GM23248 (cell line): Measurements from ENCODE around the gene GHR. TPM values are rescaled to one million over a fixed set of nuclear protein-coding genes. Genes with fewer than 3 reads are reported as not detected.

Source experiments
- DNase-seq: peaks from one replicate; pipeline ENCODE4 v3.0.0-alpha.2; 2015
- H2AFZ ChIP-seq: fragments of 200-600 bp; sonication (generic); 2 replicates; pipeline ENCODE4 v1.6.1; 2016; ENCODE audit warnings: antibody characterized with exemption
- H3F3A ChIP-seq: fragments of 200-600 bp; sonication (generic); 2 replicates; pipeline ENCODE4 v1.6.1; 2016; ENCODE audit warnings: mild to moderate bottlenecking, antibody characterized with exemption, mixed run types; ENCODE audit not compliant: insufficient read depth
- H3K27ac ChIP-seq: fragments of 200-600 bp; sonication (generic); 2 replicates; pipeline ENCODE4 v1.5.1; 2016; ENCODE audit warnings: mild to moderate bottlenecking
- H3K27me3 ChIP-seq: fragments of 200-600 bp; sonication (generic); replicated peaks from 2 replicates; pipeline ENCODE4 v1.6.1; 2016; ENCODE audit warnings: mild to moderate bottlenecking; ENCODE audit not compliant: insufficient read depth
- H3K36me3 ChIP-seq: fragments of 200-600 bp; sonication (generic); 2 replicates; pipeline ENCODE4 v1.6.1; 2016; ENCODE audit warnings: low read depth, mild to moderate bottlenecking
- H3K4me1 ChIP-seq: fragments of 200-600 bp; sonication (generic); 2 replicates; pipeline ENCODE4 v1.6.1; 2016; ENCODE audit warnings: mild to moderate bottlenecking; ENCODE audit not compliant: insufficient read depth
- H3K4me2 ChIP-seq: fragments of 200-600 bp; sonication (generic); one replicate; pipeline ENCODE4 v1.6.1; 2016; ENCODE audit warnings: mild to moderate bottlenecking; ENCODE audit not compliant: unreplicated experiment
- H3K4me3 ChIP-seq: fragments of 200-600 bp; sonication (generic); 2 replicates; pipeline ENCODE4 v1.5.1; 2016; ENCODE audit warnings: mild to moderate bottlenecking
- H3K79me2 ChIP-seq: fragments of 200-600 bp; sonication (generic); 2 replicates; pipeline ENCODE4 v1.6.1; 2016; ENCODE audit warnings: mild to moderate bottlenecking; ENCODE audit not compliant: insufficient read depth
- H3K9ac ChIP-seq: fragments of 200-600 bp; sonication (generic); 2 replicates; pipeline ENCODE4 v1.6.1; 2016; ENCODE audit warnings: mild to moderate bottlenecking
- H3K9me2 ChIP-seq: fragments of 200-600 bp; sonication (generic); 2 replicates; pipeline ENCODE4 v1.6.1; 2016; ENCODE audit warnings: mixed run types, mild to moderate bottlenecking, moderate library complexity; ENCODE audit not compliant: insufficient read depth
- H3K9me3 ChIP-seq: fragments of 200-600 bp; sonication (generic); one replicate; pipeline ENCODE4 v1.6.1; 2017; ENCODE audit warnings: low read depth
- H4K20me1 ChIP-seq: fragments of 200-600 bp; sonication (generic); 2 replicates; pipeline ENCODE4 v1.6.0; 2016; ENCODE audit not compliant: insufficient read depth
- EZH2 ChIP-seq: fragments of 200-600 bp; sonication (generic); IDR thresholded peaks from 2 replicates; pipeline ENCODE4 v1.6.1; 2018; ENCODE audit warnings: antibody characterized with exemption, mild to moderate bottlenecking; ENCODE audit not compliant: insufficient read depth, poor library complexity, severe bottlenecking
- EZH2phosphoT487 ChIP-seq: fragments of 200-600 bp; sonication (generic); IDR thresholded peaks from 2 replicates; pipeline ENCODE4 v1.6.1; 2018; ENCODE audit warnings: antibody characterized with exemption, moderate library complexity, mild to moderate bottlenecking, low read depth; ENCODE audit not compliant: insufficient read depth
- WGBS, 2 experiments: methylation state at CpG; one replicate each; pipeline ENCODE4 v1.1.6; 2015 to 2017; ENCODE audit warnings: low lambda C conversion rate in 2 of 2, low coverage in 1 of 2; ENCODE audit errors: missing lambda C conversion rate in 2 of 2; 5-methylcytosine and 5-hydroxymethylcytosine counted together
- in situ Hi-C: fragments of 300-500 bp; cut with MboI; formaldehyde crosslinking; loops from 2 replicates; pipeline ENCODE4 v1.15.0; 2020
- polyA plus RNA-seq: library from polyadenylated mRNA; unstranded; fragments of >200 nt; fragmentation: Nextera tagmentation; extraction: Ambion mirVana; gene quantifications from 2 replicates; pipeline ENCODE4 v1.2.1, GENCODE V29; 2016
- total RNA-seq: library from RNA; depleted of rRNA; stranded (reverse); fragments of >200 nt; shearing (Covaris generic); gene quantifications from 2 replicates; pipeline ENCODE4 v1.2.3, GENCODE V29; 2014

GHR gene
- total and polyA plus RNA-seq, 2 experiments from 2014 or later = 0.64 to 1.5 TPM

DNA sequence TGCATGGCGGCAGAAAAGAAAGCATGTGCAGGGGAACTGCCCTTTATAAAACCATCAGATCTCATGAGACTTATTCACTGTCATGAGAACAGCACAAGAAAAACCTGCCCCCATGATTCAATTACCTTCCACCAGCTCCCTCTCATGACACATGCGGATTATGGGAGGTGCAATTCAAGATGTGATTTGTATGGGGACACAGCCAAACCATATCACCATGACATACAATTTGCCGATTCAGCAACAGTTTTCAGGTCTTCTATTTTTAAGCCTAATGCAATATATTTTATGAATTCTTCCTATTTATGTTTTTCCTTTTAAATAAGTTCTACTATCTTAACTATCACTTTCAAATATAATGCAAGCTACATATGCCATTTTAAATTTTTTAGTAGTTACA, 242.6 kb downstream of the GHR start:
- H2AFZ ChIP-seq = no peak overlapping the region
- in situ Hi-C loops = no loop called here
- no peaks in the 10 kb centered on the region for H3F3A ChIP-seq
- no peaks in the 10 kb centered on the region for H3K27me3 ChIP-seq
- no peaks in the 10 kb centered on the region for H3K4me1 ChIP-seq
- TF ChIP-seq EZH2phosphoT487 = no peak
- TF ChIP-seq EZH2 = no peak
- no peak overlapping the region for H3K4me3 ChIP-seq
- H3K4me2 ChIP-seq = no peak overlapping the region
- H3K9ac ChIP-seq = no peak overlapping the region
- no peaks in the 10 kb centered on the region for H3K36me3 ChIP-seq
- no peaks in the 10 kb centered on the region for H3K79me2 ChIP-seq
- WGBS, 2 experiments = 76 to 90% methylated on average over 3 of the region's 3 CpGs
- DNase-seq = no peak
- H3K27ac ChIP-seq = no peak overlapping the region
- H4K20me1 ChIP-seq = no peaks in the 10 kb centered on the region
- no peaks in the 10 kb centered on the region for H3K9me3 ChIP-seq
- no peaks in the 10 kb centered on the region for H3K9me2 ChIP-seq

DNA sequence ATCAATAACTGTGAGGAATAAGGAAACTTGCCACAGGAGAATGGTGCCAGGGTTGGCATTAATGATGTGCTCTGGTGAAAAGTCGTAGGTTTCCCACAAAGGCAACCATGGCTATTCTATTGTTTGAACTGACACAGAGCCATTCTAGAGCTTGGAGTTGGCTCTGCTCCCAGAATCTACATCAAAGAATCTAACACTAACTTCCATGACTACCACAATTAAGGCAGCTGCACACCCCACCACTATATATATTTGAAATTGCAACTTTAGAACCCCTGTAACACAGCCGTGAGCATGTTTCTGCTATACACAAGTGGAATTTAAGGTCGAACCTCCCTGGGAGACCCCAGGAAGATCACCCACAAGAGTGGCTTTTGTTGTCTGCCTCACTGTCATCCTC, 243.6 kb downstream of the GHR start:
- H3K9ac ChIP-seq = no peak overlapping the region
- H3K4me3 ChIP-seq = no peak overlapping the region
- H3K27me3 ChIP-seq = no peaks in the 10 kb centered on the region
- 61 to 67% methylated on average over 3 of the region's 3 CpGs for WGBS, 2 experiments
- H4K20me1 ChIP-seq = no peaks in the 10 kb centered on the region
- no peaks in the 10 kb centered on the region for H3K9me2 ChIP-seq
- H3F3A ChIP-seq = no peaks in the 10 kb centered on the region
- no peak overlapping the region for H2AFZ ChIP-seq
- TF ChIP-seq EZH2 = no peak
- H3K9me3 ChIP-seq = no peaks in the 10 kb centered on the region
- H3K79me2 ChIP-seq = no peaks in the 10 kb centered on the region
- DNase-seq = no peak
- in situ Hi-C loops = no loop called here
- no peaks in the 10 kb centered on the region for H3K4me1 ChIP-seq
- no peak overlapping the region for H3K27ac ChIP-seq
- H3K4me2 ChIP-seq = no peak overlapping the region
- H3K36me3 ChIP-seq = no peaks in the 10 kb centered on the region

DNA sequence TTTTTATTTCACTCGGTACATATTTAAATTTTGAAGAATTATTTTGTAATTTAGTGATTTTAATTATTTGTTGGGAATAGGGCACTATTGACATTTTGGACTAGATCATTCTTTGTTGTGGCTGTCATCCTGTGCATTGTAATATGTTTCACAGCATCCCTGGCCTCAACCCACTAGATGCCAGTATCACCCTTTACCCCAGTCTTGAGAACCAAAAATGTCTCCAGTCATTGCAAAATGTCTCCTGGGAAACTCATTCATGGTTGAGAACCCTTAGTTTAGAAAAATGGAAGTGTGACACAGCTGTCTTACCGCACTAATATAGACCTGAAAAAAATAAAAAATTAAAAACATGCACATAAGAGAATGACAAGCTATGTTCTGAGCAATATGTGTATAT, 245.0 kb downstream of the GHR start:
- Histone ChIP-seq H3K27ac (no peak overlapping the region), H3K36me3 (no peaks in the 10 kb centered on the region), H3K9ac (no peak overlapping the region), H3K27me3 (no peaks in the 10 kb centered on the region), H3K9me3 (no peaks in the 10 kb centered on the region), H4K20me1 (no peaks in the 10 kb centered on the region), H3K4me2 (no peak overlapping the region), H3K9me2 (no peaks in the 10 kb centered on the region), H3K4me1 (no peaks in the 10 kb centered on the region), H3K4me3 (no peak overlapping the region), H3F3A (no peaks in the 10 kb centered on the region), H3K79me2 (no peaks in the 10 kb centered on the region), H2AFZ (no peak overlapping the region)
- no peak for DNase-seq
- in situ Hi-C loops = no loop called here
- 80 to 87% methylated on average over 2 of the region's 2 CpGs for WGBS, 2 experiments
- TF ChIP-seq EZH2 (no peak), EZH2phosphoT487 (no peak)

DNA sequence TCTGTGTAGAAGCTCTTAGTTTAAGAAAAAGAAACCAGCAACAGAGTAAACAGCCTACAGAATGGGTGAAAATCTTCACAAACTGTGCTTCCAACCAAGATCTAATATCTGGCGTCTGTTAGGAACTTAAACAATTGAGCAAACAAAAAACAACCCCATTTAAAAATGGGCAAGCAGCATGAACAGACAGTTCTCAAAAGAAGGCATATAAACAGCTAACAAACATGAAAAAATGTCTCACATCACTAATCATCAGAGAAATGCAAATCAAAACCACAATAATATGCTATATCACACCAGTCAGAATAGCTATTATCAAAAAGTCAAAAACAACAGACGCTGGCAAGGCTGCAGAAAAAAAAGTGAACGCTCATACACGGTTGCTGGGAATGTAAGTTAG, 249.7 kb downstream of the GHR start:
- Histone ChIP-seq H3K27ac (no peak overlapping the region), H3K36me3 (no peaks in the 10 kb centered on the region), H3K4me3 (no peak overlapping the region), H4K20me1 (no peaks in the 10 kb centered on the region), H3K9me3 (no peaks in the 10 kb centered on the region), H3K4me1 (no peaks in the 10 kb centered on the region), H3K9ac (no peak overlapping the region), H3F3A (no peaks in the 10 kb centered on the region), H2AFZ (no peak overlapping the region), H3K9me2 (no peaks in the 10 kb centered on the region), H3K4me2 (no peak overlapping the region), H3K27me3 (no peaks in the 10 kb centered on the region), H3K79me2 (no peaks in the 10 kb centered on the region)
- no peak for TF ChIP-seq EZH2phosphoT487
- TF ChIP-seq EZH2 = no peak
- in situ Hi-C loops = no loop called here
- 58 to 68% methylated on average over 4 of the region's 4 CpGs for WGBS, 2 experiments
- no peak for DNase-seq

DNA sequence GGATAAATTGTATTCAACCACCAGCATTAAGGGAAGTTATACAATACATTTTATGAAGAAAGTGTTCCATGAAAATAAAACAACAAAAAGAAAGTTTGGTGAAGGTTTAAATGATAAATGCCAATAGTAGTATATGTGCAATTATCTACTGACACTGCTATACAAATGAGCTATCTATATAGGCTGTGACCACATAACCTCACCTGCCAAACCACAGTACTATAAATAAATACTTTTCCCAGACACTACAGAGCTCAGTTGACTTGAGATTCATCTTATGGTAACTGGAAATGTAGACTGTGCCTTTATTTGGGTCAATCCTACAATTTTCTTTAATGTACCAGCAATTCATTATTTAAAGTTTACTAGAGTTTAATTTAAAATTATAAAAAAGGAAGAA, 252.4 kb downstream of the GHR start:
- TF ChIP-seq EZH2phosphoT487 = no peak
- TF ChIP-seq EZH2 = no peak
- H3K27ac ChIP-seq = no peak overlapping the region
- no peak overlapping the region for H3K4me3 ChIP-seq
- H4K20me1 ChIP-seq = no peaks in the 10 kb centered on the region
- no peaks in the 10 kb centered on the region for H3K79me2 ChIP-seq
- no peaks in the 10 kb centered on the region for H3F3A ChIP-seq
- H2AFZ ChIP-seq = no peak overlapping the region
- in situ Hi-C loops = no loop called here
- no peaks in the 10 kb centered on the region for H3K9me3 ChIP-seq
- no peaks in the 10 kb centered on the region for H3K4me1 ChIP-seq
- H3K4me2 ChIP-seq = no peak overlapping the region
- no peaks in the 10 kb centered on the region for H3K9me2 ChIP-seq
- DNase-seq = no peak
- no peaks in the 10 kb centered on the region for H3K36me3 ChIP-seq
- H3K9ac ChIP-seq = no peak overlapping the region
- no peaks in the 10 kb centered on the region for H3K27me3 ChIP-seq
